Fibroblast of lung (primary cell): Measurements from ENCODE around the gene EXOSC3.

ENCODE experiments used
- CTCF ChIP-seq, 2 donors: IDR thresholded peaks in 1 of 2; conservative IDR thresholded peaks in 1 of 2; 1 replicate in 1 of 2; 2 replicates in 1 of 2; pipeline ENCODE4 v1.5.1; 2011 to 2012; ENCODE audit warnings: low read length in 2 of 2, control low read depth in 1 of 2, inconsistent platforms in 1 of 2, low read depth in 1 of 2, mild to moderate bottlenecking in 1 of 2
- EZH2 ChIP-seq: IDR thresholded peaks from 2 replicates; pipeline ENCODE4 v1.5.1; 2012; ENCODE audit warnings: low read length, control low read depth, mild to moderate bottlenecking; ENCODE audit errors: missing control alignments

GRCh38 chr9:37732086-37732741 is 52.6 kb downstream of the EXOSC3 start:
- TF ChIP-seq CTCF (conservative IDR thresholded peaks at IDR 0.05 in 1 of 2, IDR thresholded peaks at IDR 0.05 in 1 of 2; ENCODE audit: low read depth in 1 of 2, low read length in 2 of 2) (no peak), EZH2 (no peak)
